Esophagus squamous epithelium (tissue), 4 donors: ENCODE data around the gene RBFOX1.

Experiments
- POLR2A ChIP-seq, 4 donors: fragments of 450-650 bp; IDR thresholded peaks; one replicate each; pipeline ENCODE4 v1.6.1; 2017; ENCODE audit warnings: antibody characterized with exemption in 4 of 4, mild to moderate bottlenecking in 4 of 4, moderate library complexity in 3 of 4
- TF ChIP-seq, protein P1 (sequence below), 6 experiments: fragments of 450-650 bp in 4 of 6; fragments of 200-600 bp in 2 of 6; sonication (generic) in 2 of 6; IDR thresholded peaks; one replicate each; pipeline ENCODE4 v1.5.1; 2016 to 2019; ENCODE audit warnings: antibody characterized with exemption in 6 of 6, mild to moderate bottlenecking in 4 of 6, moderate library complexity in 4 of 6

DNA sequence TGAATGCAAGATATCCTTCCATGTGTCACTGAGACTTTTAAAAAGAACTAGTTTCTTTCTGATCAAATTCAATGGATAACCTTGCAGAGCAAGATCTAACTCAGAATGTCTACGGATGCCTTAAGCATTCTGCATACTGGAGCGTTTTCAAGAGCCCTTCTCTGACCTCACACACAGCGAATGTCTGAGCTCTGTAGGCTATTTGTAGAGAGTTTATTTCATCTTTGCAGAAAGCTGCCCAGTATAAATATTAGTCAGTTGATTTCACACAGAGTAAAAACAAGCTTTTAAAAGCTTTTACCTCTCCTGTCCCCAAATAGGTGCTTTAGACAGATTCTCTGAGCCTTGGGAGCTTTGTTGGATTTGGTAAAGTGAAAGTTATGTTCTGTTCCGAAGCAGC, 165.0 kb downstream of the RBFOX1 start:
- TF ChIP-seq, protein P1, sequence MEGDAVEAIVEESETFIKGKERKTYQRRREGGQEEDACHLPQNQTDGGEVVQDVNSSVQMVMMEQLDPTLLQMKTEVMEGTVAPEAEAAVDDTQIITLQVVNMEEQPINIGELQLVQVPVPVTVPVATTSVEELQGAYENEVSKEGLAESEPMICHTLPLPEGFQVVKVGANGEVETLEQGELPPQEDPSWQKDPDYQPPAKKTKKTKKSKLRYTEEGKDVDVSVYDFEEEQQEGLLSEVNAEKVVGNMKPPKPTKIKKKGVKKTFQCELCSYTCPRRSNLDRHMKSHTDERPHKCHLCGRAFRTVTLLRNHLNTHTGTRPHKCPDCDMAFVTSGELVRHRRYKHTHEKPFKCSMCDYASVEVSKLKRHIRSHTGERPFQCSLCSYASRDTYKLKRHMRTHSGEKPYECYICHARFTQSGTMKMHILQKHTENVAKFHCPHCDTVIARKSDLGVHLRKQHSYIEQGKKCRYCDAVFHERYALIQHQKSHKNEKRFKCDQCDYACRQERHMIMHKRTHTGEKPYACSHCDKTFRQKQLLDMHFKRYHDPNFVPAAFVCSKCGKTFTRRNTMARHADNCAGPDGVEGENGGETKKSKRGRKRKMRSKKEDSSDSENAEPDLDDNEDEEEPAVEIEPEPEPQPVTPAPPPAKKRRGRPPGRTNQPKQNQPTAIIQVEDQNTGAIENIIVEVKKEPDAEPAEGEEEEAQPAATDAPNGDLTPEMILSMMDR (IDR thresholded peaks at IDR 0.05), result no peak
- TF ChIP-seq POLR2A (IDR thresholded peaks at IDR 0.05), result no peak
